Measurements from ENCODE around the gene GJA9. TPM values are rescaled to one million over a fixed set of nuclear protein-coding genes. Genes with fewer than 3 reads are reported as not detected.

The GJA9 gene
- total and polyA plus RNA-seq, 2 of the 8 experiments (the other 6 are each of a cell fraction or from before 2014, with no cell fraction given) = not detected

GRCh38 chr1:38852780-38853179 lies 28.6 kb downstream of the GJA9 start:
- Histone ChIP-seq H4K5ac (ENCODE audit: insufficient read length, low read depth, low read length) (no peak overlapping the region), H4K91ac (replicated peaks; ENCODE audit: insufficient read length, low read length) (no peak overlapping the region), H3K4ac (replicated peaks; ENCODE audit: insufficient read length, low read depth, low read length) (no peak overlapping the region), H4K8ac (ENCODE audit: extremely low read depth, insufficient read depth, low read length) (no peak overlapping the region), H3K36me3 (ENCODE audit: control insufficient read depth in 2 of 4, insufficient read depth in 4 of 4, low read length in 3 of 4) (peaks cover 3 to 57% (median 22%) of the 10 kb centered on the region in 4 experiments; a peak in 7 of 8 replicates), H2BK15ac (ENCODE audit: low read length) (no peak overlapping the region), H2BK12ac (ENCODE audit: low read depth, low read length) (no peak overlapping the region), H3K79me1 (ENCODE audit: low read depth, low read length) (no peaks in the 10 kb centered on the region; the same call in 1 of the 2 replicates), H3K14ac (ENCODE audit: insufficient read length) (no peak overlapping the region), H3K79me2 (ENCODE audit: control insufficient read depth in 1 of 2, insufficient read depth in 2 of 2, low read length in 2 of 2) (peaks cover 0 to 5% of the 10 kb centered on the region in 2 experiments; a peak in 2 of 4 replicates), H3K9ac (replicated peaks in 1 of 4; ENCODE audit: extremely low read depth in 1 of 4, low read depth in 3 of 4, low read length in 3 of 4) (no peak overlapping the region), H4K20me1 (replicated peaks in 1 of 2; ENCODE audit: control insufficient read depth in 1 of 2, insufficient read depth in 2 of 2, low read length in 2 of 2) (peaks cover 0 to 1% of the 10 kb centered on the region in 2 experiments), H2BK120ac (replicated peaks; ENCODE audit: low read depth, low read length) (no peak overlapping the region), H2BK5ac (ENCODE audit: low read depth, low read length) (no peak overlapping the region), H3K27ac (ENCODE audit: low read depth, low read length) (no peak overlapping the region), H3K27me3 (replicated peaks in 1 of 4; ENCODE audit: control insufficient read depth in 3 of 4, extremely low read depth in 1 of 4, insufficient read depth in 3 of 4, low read length in 3 of 4) (no peaks in the 10 kb centered on the region), H3K23ac (ENCODE audit: insufficient read length) (no peak overlapping the region), H2AFZ (ENCODE audit: low read length) (no peak overlapping the region), H3K4me1 (replicated peaks in 1 of 4; ENCODE audit: control insufficient read depth in 3 of 4, insufficient read depth in 4 of 4, low read length in 3 of 4) (no peaks in the 10 kb centered on the region), H3K4me2 (ENCODE audit: insufficient read depth in 1 of 2, low read depth in 2 of 2, low read length in 2 of 2) (no peak overlapping the region), H3K23me2 (ENCODE audit: low read depth, low read length) (no peaks in the 10 kb centered on the region), H3K18ac (ENCODE audit: extremely low read depth, low read length) (no peak overlapping the region), H3K9me3 (ENCODE audit: insufficient read depth in 2 of 2, low read depth in 1 of 2, low read length in 1 of 2) (no peaks in the 10 kb centered on the region), H3K56ac (replicated peaks; ENCODE audit: insufficient read length, low read depth, low read length) (no peak overlapping the region), H2BK20ac (ENCODE audit: low read length) (no peak overlapping the region), H2AK5ac (ENCODE audit: low read depth, low read length) (no peak overlapping the region), H3K4me3 (ENCODE audit: extremely low read depth in 1 of 4, insufficient read depth in 2 of 4, low read depth in 3 of 4, low read length in 4 of 4) (no peak overlapping the region)
- WGBS, 2 experiments (ENCODE audit: extremely low coverage in 1 of 2, insufficient coverage in 1 of 2, insufficient read length in 1 of 2, insufficient replicate concordance in 2 of 2, low coverage in 1 of 2, low lambda C conversion rate in 2 of 2, missing lambda C conversion rate in 1 of 2) = 88% methylated on average over 4 of the region's 4 CpGs; no CpG with 5 or more reads in 1 of the 2 experiments
- DNase-seq (ENCODE audit: low read depth in 1 of 2, low spot score in 2 of 2) (no peak), FAIRE-seq (no peak)
- TF ChIP-seq EZH2 (IDR thresholded peaks at IDR 0.05; ENCODE audit: low read depth, low read length, severe bottlenecking) (no peak), GTF2F1 (IDR thresholded peaks at IDR 0.05; ENCODE audit: borderline replicate concordance, low read depth, low read length) (no peak), ATF2 (IDR thresholded peaks at IDR 0.05; ENCODE audit: low read length) (no peak), ASH2L (IDR thresholded peaks at IDR 0.05; ENCODE audit: low read length) (no peak), RXRA (IDR thresholded peaks at IDR 0.05; ENCODE audit: insufficient read depth, low read depth, low read length) (no peak), BACH1 (IDR thresholded peaks at IDR 0.05; ENCODE audit: low read length) (no peak), SRF (IDR thresholded peaks at IDR 0.05; ENCODE audit: low read depth, low read length) (no peak), FOSL1 (IDR thresholded peaks at IDR 0.05; ENCODE audit: insufficient read depth, low read depth, low read length) (no peak)
- ChIA-PET CTCF (ENCODE audit: partially characterized antibody) (interaction anchor here (0.7 kb wide), 2 partner anchors 34 to 133 kb away, joined by 3 to 4 read pairs; no protein-coding TSS in a partner anchor), POLR2A (ENCODE audit: partially characterized antibody) (interaction anchor here (0.6 kb wide), 1 partner anchor 410 kb away, joined by 3 read pairs; no protein-coding TSS in a partner anchor)
